AG04449 (cell line): ENCODE data around the gene AK8.

Source experiments
- CTCF ChIA-PET: fragments of 350-600 bp; formaldehyde crosslinking; extraction: SDS; loops from one replicate; lab custom pipeline; 2021; ENCODE audit warnings: antibody characterized with exemption; lab: Yijun Ruan, JAX
- POLR2A ChIA-PET: fragments of 400-600, 350-600 bp; formaldehyde crosslinking; extraction: SDS; loops from one replicate; lab custom pipeline; 2020; ENCODE audit warnings: antibody characterized with exemption, inconsistent platforms; lab: Yijun Ruan, JAX
- DNase-seq: peaks from one replicate; pipeline ENCODE4 v3.0.0-alpha.2; 2010; ENCODE audit warnings: low read depth, low spot score
- H3K4me3 ChIP-seq: 2 replicates; pipeline ENCODE4 v1.5.1; 2011; ENCODE audit warnings: low read depth, mild to moderate bottlenecking, control low read depth, low read length
- TF ChIP-seq, protein P1 (sequence below): IDR thresholded peaks from one replicate; pipeline ENCODE4 v1.5.1; 2011; ENCODE audit warnings: mild to moderate bottlenecking, moderate library complexity, low read length, control low read depth, inconsistent platforms; ENCODE audit not compliant: insufficient read depth; ENCODE audit errors: missing control alignments

AK8 gene

DNA sequence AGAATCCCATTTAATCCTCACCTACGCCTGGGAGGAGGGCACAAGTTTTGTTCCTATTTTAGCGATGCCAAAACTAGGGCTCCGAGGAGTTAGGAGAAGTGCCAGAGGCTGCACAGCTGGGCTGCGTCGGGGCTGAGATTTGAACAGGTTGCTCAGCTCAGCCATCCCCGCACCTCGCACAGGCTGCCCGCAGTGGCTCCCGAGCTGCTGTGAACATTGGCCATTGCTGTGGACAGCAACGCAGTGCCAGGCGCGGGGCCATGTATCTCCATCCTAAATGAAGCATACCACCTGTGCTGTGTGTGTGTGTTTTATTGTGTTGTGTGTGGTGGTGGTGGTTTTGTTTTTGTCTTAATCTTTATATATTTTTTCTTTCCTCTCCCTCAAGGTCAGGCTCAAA, 52.0 kb downstream of the AK8 start:
- TF ChIP-seq, protein P1, sequence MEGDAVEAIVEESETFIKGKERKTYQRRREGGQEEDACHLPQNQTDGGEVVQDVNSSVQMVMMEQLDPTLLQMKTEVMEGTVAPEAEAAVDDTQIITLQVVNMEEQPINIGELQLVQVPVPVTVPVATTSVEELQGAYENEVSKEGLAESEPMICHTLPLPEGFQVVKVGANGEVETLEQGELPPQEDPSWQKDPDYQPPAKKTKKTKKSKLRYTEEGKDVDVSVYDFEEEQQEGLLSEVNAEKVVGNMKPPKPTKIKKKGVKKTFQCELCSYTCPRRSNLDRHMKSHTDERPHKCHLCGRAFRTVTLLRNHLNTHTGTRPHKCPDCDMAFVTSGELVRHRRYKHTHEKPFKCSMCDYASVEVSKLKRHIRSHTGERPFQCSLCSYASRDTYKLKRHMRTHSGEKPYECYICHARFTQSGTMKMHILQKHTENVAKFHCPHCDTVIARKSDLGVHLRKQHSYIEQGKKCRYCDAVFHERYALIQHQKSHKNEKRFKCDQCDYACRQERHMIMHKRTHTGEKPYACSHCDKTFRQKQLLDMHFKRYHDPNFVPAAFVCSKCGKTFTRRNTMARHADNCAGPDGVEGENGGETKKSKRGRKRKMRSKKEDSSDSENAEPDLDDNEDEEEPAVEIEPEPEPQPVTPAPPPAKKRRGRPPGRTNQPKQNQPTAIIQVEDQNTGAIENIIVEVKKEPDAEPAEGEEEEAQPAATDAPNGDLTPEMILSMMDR, result no peak
- ChIA-PET POLR2A (interaction anchor here (0.6 kb wide), 1 partner anchor 370 kb away, joined by 3 read pairs; no protein-coding TSS in a partner anchor), CTCF (no interaction called here)
- no peak overlapping the region for H3K4me3 ChIP-seq
- no peak for DNase-seq

DNA sequence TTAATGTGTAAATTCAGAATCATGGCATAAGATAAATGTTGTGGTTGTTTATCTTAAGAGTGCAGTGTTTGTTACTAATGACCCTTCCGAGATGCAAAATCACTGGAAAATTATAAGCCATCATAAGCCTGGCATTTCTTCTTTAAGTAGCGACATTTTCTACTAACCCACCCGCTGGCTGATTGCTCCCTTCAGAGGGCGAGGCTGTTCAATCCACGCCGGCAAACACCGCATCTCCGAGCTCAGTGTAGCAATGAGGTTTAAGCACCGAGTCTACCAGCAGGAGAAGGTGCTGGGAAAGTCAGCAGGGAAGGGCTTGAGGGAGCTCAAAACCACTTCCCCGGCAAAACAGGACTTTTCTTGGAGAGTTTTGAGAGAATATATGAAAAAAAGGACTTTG, 52.7 kb downstream of the AK8 start:
- POLR2A ChIA-PET, result no interaction called here
- TF ChIP-seq, protein P1, result no peak
- no peak for DNase-seq
- no peak overlapping the region for H3K4me3 ChIP-seq
- CTCF ChIA-PET, result no interaction called here

DNA sequence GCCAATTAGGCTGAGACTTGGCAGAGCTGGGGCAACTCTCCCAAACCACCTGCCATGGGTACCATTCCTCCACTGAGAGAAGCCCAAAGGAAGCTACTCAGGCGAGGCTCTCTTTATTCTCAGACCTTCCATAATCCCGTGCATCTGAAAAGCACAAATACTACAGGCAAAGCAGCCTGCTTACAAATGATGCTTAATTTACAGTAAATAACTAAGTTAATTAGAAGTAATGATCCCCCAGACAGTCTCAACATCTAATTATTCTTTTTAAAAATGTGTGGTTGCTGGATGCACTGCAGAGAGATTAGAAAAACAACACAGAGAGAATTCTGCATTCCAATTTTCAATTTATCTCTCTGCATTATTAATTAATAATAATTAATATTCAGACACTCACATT, 53.1 kb downstream of the AK8 start:
- ChIA-PET POLR2A (no interaction called here), CTCF (no interaction called here)
- no peak overlapping the region for H3K4me3 ChIP-seq
- TF ChIP-seq, protein P1, result no peak
- no peak for DNase-seq

DNA sequence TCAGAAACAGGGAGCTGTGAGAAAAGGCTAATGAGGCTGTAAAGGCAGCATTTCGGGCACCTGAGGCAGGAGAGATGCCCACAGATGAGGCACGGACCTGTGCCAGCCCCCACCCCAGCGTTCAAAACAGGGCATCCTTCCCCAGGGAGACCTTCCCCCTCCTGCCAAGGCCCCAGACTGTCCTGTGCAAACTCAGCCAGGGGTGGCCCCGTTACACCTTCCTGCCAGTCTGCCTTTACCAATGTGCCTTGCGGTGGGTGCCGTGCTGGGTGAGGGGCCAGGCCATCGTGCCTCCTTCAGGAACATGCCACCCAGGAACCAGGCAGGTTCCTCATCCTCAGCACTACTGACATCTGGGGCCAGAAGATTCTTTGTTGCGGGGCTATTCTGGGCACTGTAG, 53.9 kb downstream of the AK8 start:
- ChIA-PET CTCF (no interaction called here), POLR2A (no interaction called here)

DNA sequence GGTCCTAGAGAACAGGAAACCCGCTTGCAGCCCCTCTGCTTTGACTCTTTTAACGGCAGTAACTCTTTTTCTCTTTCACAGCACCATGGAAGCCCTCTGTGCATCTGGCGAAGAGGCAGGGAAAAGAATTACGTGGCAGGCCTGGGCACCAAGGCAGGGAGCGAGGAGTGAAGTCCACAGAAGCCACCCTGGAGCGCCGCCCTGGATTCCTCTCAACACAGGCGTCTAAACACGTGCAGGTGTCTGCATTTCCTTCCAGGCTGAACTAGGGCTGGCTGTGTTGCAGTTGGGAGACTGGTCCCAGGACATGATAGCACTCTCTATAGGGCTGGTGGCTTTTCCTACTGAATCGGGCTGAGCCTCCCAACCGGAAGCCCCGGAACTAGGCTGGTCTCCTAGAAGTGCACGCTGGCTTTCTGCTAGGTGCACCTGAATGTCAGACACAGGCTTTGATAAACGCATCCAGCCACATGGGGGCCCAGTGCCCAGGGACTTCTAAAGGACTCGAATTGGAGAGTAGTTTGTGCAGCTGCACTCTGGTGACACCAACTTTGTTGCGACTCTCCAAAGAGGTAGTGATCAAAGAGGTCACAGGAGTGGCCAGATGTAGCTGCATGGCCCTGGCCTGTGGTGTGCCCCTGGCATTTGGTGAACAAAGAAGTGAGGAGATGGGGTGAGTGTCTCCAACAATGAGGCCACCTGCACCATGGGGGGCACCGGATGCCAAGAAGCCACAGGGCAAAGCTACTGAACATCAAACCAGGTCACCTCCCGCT, 54.5 kb downstream of the AK8 start:
- no peak for DNase-seq
- H3K4me3 ChIP-seq, result no peak overlapping the region
- ChIA-PET CTCF (no interaction called here), POLR2A (no interaction called here)
- TF ChIP-seq, protein P1, result no peak

More for the DNA sequence above, 53.9 kb downstream of the AK8 start:
- H3K4me3 ChIP-seq, result no peak overlapping the region
- TF ChIP-seq, protein P1, result no peak
- DNase-seq, result no peak

DNA sequence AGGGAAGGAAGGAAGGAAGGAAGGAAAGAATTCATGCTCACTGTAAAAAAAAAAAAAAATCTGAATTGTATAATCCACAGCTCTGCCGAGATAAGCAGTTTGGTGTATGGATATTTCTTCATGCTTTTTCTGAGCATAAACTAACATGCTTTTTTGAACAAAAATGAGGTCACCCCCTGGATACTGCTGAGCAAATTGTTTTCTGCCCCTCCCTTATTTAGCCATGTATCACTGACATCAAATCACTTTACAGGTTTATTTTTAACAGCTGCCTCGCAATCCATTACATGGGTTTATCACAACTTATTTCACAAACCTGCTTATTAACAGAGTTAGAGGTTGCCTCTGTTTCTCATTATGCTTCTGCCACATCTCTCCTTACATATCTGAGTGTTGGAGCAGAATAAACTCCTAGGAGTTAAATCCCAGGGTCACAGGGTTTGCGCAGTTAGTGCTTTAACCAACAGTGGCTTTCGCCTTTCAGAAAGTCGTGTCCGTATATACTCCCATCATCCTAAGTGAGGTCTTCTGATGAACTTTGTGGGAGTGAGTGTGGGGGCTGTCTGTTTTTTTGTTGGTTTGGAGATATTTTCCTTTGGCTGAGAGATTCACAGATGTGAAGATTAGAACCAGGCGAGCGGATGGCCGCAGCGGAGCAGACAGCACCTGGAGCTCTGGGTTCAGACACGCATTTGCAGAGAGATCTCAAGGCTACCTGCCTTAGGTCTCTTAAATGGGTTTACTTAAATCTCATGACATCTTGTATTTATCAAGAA, 57.7 kb downstream of the AK8 start:
- DNase-seq, result no peak
- H3K4me3 ChIP-seq, result no peak overlapping the region
- TF ChIP-seq, protein P1, result no peak
- ChIA-PET POLR2A (no interaction called here), CTCF (no interaction called here)
